PC-9 (cell line): ENCODE measurements around the gene MS4A12. TPM values are rescaled to one million over a fixed set of nuclear protein-coding genes. Genes with fewer than 3 reads are reported as not detected.

Experiments
- BruUV-seq: library from RNA; stranded (reverse); fragments of 400-500 nt; replicated peaks from 2 replicates; lab custom pipeline; 2021; lab: Mats Ljungman, UMichigan
- CTCF ChIA-PET: fragments of 300-600 bp; sonication (Branson Sonifier 250); formaldehyde crosslinking; loops from one replicate; lab custom pipeline; 2022; ENCODE audit warnings: antibody characterized with exemption; lab: Charles Lee
- POLR2A ChIA-PET: fragments of 300-600 bp; sonication (Branson Sonifier 250); formaldehyde crosslinking; loops from one replicate; lab custom pipeline; 2022; ENCODE audit warnings: antibody characterized with exemption; ENCODE audit not compliant: unreplicated experiment; lab: Charles Lee
- DNase-seq, 2 experiments: peaks; one replicate each; pipeline versions ENCODE4 v3.0.0 to v3.0.0-alpha.2; 2015 to 2022; ENCODE audit warnings: mixed read lengths in 1 of 2
- H2AFZ ChIP-seq: fragments of 200-600 bp; sonication (generic); 2 replicates; pipeline ENCODE4 v1.8.1; 2017; ENCODE audit warnings: antibody characterized with exemption
- H3F3A ChIP-seq: fragments of 200-600 bp; sonication (generic); 2 replicates; pipeline ENCODE4 v1.8.1; 2017; ENCODE audit warnings: antibody characterized with exemption, mild to moderate bottlenecking, low read depth; ENCODE audit not compliant: insufficient read depth
- H3K27ac ChIP-seq: fragments of 200-600 bp; sonication (generic); 2 replicates; pipeline ENCODE4 v1.6.1; 2016; ENCODE audit warnings: mixed run types
- H3K27me3 ChIP-seq: fragments of 200-600 bp; sonication (generic); 2 replicates; pipeline ENCODE4 v1.6.1; 2016; ENCODE audit warnings: low read depth, mixed run types; ENCODE audit not compliant: insufficient read depth
- H3K36me3 ChIP-seq: fragments of 200-600 bp; sonication (generic); 2 replicates; pipeline ENCODE4 v1.6.1; 2016; ENCODE audit warnings: low read depth, mixed run types
- H3K4me1 ChIP-seq: fragments of 200-600 bp; sonication (generic); replicated peaks from 2 replicates; pipeline ENCODE4 v1.6.1; 2016; ENCODE audit warnings: mixed run types; ENCODE audit not compliant: insufficient read depth
- H3K4me2 ChIP-seq: fragments of 200-600 bp; sonication (generic); 2 replicates; pipeline ENCODE4 v1.6.1; 2017; ENCODE audit warnings: mixed run types
- H3K4me3 ChIP-seq: fragments of 200-600 bp; sonication (generic); 2 replicates; pipeline ENCODE4 v1.6.1; 2016; ENCODE audit warnings: mixed run types
- H3K79me2 ChIP-seq: fragments of 200-600 bp; sonication (generic); 2 replicates; pipeline ENCODE4 v1.6.1; 2017; ENCODE audit warnings: low read depth, mixed run types
- H3K9me2 ChIP-seq: fragments of 200-600 bp; sonication (generic); 2 replicates; pipeline ENCODE4 v1.8.1; 2017; ENCODE audit warnings: mild to moderate bottlenecking; ENCODE audit not compliant: insufficient read depth
- H3K9me3 ChIP-seq: fragments of 200-600 bp; sonication (generic); 2 replicates; pipeline ENCODE4 v1.8.1; 2016; ENCODE audit warnings: low read depth; ENCODE audit not compliant: insufficient read depth
- H4K20me1 ChIP-seq: fragments of 200-600 bp; sonication (generic); 2 replicates; pipeline ENCODE4 v1.8.1; 2017; ENCODE audit not compliant: insufficient read depth
- CTCF ChIP-seq: fragments of 200-600 bp; sonication (generic); conservative IDR thresholded peaks from 2 replicates; pipeline ENCODE4 v1.6.1; 2017; ENCODE audit warnings: mixed run types, antibody characterized with exemption, mild to moderate bottlenecking, moderate library complexity
- EZH2 ChIP-seq: fragments of 200-600 bp; sonication (generic); IDR thresholded peaks from 2 replicates; pipeline ENCODE4 v1.8.0; 2017; ENCODE audit warnings: antibody characterized with exemption, low read depth
- intact Hi-C: fragments of 100-400 bp; cut with micrococcal nuclease; formaldehyde crosslinking; loops from one replicate; pipeline ENCODE4 v1.10.0; 2022; ENCODE audit not compliant: unreplicated experiment
- total RNA-seq: library from RNA; stranded (reverse); gene quantifications from 2 replicates; pipeline ENCODE4 v1.2.3, GENCODE V29; 2021

MS4A12 gene
- total RNA-seq, 1 experiment from 2014 or later = not detected

- Histone ChIP-seq H3K36me3 (no peaks in the 10 kb centered on the region), H3K9me2 (no peaks in the 10 kb centered on the region), H3K4me2 (no peak overlapping the region), H3K79me2 (no peaks in the 10 kb centered on the region), H4K20me1 (no peaks in the 10 kb centered on the region), H3K9me3 (no peaks in the 10 kb centered on the region), H3K27ac (no peak overlapping the region), H3K27me3 (peaks cover 25% of the 10 kb centered on the region), H2AFZ (no peak overlapping the region), H3K4me3 (no peak overlapping the region), H3F3A (no peaks in the 10 kb centered on the region), H3K4me1 (no peaks in the 10 kb centered on the region)
- intact Hi-C loops = no loop called here
- CTCF ChIA-PET = no interaction called here
- POLR2A ChIA-PET = no interaction called here
- no TSS peak for BruUV-seq
- TF ChIP-seq EZH2 (no peak), CTCF (no peak)
- DNase-seq = no peak
Measured at GRCh38 chr11:60493454-60493853, 876 bp downstream of the MS4A12 start.

- no peaks in the 10 kb centered on the region for H4K20me1 ChIP-seq
- H3K9me3 ChIP-seq = no peaks in the 10 kb centered on the region
- H3K36me3 ChIP-seq = no peaks in the 10 kb centered on the region
- no peak for TF ChIP-seq CTCF
- TF ChIP-seq EZH2 = no peak
- intact Hi-C loops = no loop called here
- no peaks in the 10 kb centered on the region for H3K4me1 ChIP-seq
- H3K9me2 ChIP-seq = no peaks in the 10 kb centered on the region; the same call in 1 of the 2 replicates
- H3K4me3 ChIP-seq = no peak overlapping the region
- CTCF ChIA-PET = no interaction called here
- no peak overlapping the region for H3K27ac ChIP-seq
- no peaks in the 10 kb centered on the region for H3K79me2 ChIP-seq
- peaks cover 41% of the 10 kb centered on the region for H3K27me3 ChIP-seq
- no peak overlapping the region for H3K4me2 ChIP-seq
- no peak overlapping the region for H2AFZ ChIP-seq
- BruUV-seq = no TSS peak
- DNase-seq = no peak
- POLR2A ChIA-PET = no interaction called here
- H3F3A ChIP-seq = no peaks in the 10 kb centered on the region
Measured at GRCh38 chr11:60498399-60498798, 5.8 kb downstream of the MS4A12 start.

- H4K20me1 ChIP-seq = no peaks in the 10 kb centered on the region
- H3K79me2 ChIP-seq = no peaks in the 10 kb centered on the region
- H3K9me3 ChIP-seq = no peaks in the 10 kb centered on the region
- no peak overlapping the region for H3K4me3 ChIP-seq
- no peak overlapping the region for H3K4me2 ChIP-seq
- peaks cover 38% of the 10 kb centered on the region for H3K27me3 ChIP-seq
- intact Hi-C loops = no loop called here
- ChIA-PET POLR2A (no interaction called here), CTCF (no interaction called here)
- no peak overlapping the region for H3K27ac ChIP-seq
- no TSS peak for BruUV-seq
- no peak for DNase-seq
- H3K36me3 ChIP-seq = no peaks in the 10 kb centered on the region
- H3K4me1 ChIP-seq = no peaks in the 10 kb centered on the region
- H3F3A ChIP-seq = no peaks in the 10 kb centered on the region
- TF ChIP-seq CTCF (no peak), EZH2 (no peak)
- no peak overlapping the region for H2AFZ ChIP-seq
- no peaks in the 10 kb centered on the region; the same call in 1 of the 2 replicates for H3K9me2 ChIP-seq
Measured at GRCh38 chr11:60498853-60499252, 6.3 kb downstream of the MS4A12 start.
